Renal cortex interstitium (tissue), 11 donors: ENCODE measurements around the gene ERBB4. TPM values are rescaled to one million over a fixed set of nuclear protein-coding genes. Genes with fewer than 3 reads are reported as not detected.
"Not testable (repeated sequence)": the region's sequence is repeated elsewhere in the genome, so short reads cannot be mapped to it uniquely, and the experiment has no call there.

Experiments used
- DNase-seq, 11 donors: peaks; one replicate each; pipeline ENCODE4 v3.0.0-alpha.2; 2013; ENCODE audit warnings: low read depth in 9 of 11, low spot score in 4 of 11; ENCODE audit errors: extremely low read depth in 1 of 11
- polyA plus RNA-seq, 3 donors: library from polyadenylated mRNA; unstranded; fragments of 120-200 nt; gene quantifications; one replicate each; pipeline ENCODE4 v1.2.1, GENCODE V29; 2013; ENCODE audit not compliant: insufficient read length in 3 of 3

The ERBB4 gene
- polyA plus RNA-seq, 3 donors: 42.3 to 56.6 (median 54.7) TPM

DNA sequence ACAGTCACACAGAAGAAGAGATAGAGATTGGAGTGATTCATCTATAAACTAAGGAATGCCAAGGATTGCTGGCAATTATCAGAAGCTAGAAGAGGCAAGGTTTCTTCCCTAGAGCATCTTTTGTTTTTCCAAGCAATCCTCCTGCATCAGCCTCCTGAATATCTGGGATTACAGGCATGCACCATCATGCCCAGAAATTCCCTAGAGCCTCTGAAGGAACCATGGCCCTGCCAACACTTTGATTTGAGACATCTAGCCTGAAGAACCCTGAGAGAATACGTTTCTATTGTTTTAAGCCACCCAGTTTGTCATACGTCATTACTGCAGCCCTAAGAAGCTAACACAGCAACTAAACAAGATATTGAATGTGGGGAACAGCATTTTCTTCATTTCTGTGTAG lies 525.0 kb downstream of the ERBB4 start:
- DNase-seq: no peak

DNA sequence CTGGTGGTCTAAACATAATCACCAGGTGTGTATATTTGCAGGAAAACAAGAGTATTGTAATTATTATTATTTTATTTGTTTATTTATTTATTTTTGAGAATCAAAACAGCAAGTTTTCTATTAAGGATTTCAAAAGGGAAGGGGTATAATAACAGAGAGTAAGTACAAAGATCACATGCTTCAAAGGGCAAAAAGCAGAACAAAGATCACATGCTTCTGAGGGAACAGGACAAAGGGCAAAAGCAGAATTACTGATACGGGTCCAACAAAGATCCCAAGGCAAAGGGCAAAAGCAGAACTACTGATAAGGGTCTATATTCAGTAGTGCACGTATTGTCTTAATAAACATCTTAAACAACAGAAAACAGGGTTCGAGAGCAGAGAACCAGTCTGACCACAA lies 528.3 kb downstream of the ERBB4 start:
- DNase-seq: not testable (repeated sequence)

DNA sequence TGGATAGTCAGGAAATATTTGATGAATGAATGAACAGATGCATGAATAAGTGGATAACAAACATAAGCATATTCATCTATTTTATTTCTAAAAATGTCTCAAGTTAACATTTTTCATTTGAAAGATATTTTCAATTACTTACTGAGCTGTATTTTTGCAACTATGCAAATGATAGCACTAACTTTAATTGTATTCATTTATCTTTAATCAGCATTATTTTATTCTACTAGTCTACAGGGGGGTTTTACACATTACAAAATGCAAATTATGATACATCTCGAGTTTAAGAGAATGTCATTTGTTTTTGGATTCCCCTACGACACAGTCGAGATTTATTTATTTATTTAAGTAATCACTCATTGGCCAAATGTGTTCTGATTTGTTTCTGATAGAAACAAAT lies 530.6 kb downstream of the ERBB4 start:
- DNase-seq: no peak

DNA sequence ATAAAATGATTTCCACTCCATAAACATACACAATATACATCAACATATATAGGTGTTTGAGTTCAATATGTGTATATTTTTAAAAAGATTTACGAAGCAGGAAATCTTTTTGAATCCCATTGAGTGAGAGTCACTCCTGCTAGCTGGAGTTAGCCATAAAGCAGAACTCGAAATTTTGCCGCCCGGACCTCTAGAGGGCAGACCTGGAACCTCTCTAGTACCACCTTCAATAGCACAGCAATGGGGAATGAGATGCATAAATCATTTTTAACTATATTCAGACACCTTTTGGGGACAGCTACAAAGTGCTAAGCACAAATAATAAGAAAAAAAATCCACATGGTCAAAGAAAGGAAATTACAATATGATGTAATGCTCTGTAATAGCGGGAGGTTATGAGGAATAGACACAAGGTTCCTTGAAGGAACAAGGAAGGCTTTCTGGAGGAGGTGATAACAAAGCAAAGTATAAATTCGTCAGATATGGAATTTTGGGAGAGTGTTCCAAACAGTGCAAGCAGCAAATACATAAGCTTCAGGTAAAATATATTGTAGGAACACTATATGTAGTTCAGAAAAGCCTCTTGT lies 533.4 kb downstream of the ERBB4 start:
- DNase-seq: peak in 4 of 11 donors; percentile 2 to 9 (median 3)

DNA sequence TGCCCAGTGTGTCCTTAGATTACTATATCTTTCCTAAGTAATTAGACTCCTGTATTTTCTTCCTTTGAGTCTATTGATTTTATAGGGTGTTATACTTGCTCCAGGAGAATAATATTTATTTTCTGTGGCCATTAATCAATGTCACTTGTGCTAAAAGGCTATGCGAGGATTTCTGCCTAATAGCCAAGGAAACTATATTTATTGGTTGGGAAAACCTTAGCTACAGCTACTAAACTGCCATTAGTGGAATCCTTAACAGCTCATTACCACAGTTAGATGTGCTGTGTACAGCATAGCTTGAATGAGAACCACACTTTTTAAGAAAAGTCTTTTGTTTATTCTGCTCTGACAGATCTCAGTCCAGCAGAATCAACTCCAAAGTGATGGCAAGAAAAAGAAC lies 537.3 kb downstream of the ERBB4 start:
- no peak for DNase-seq

DNA sequence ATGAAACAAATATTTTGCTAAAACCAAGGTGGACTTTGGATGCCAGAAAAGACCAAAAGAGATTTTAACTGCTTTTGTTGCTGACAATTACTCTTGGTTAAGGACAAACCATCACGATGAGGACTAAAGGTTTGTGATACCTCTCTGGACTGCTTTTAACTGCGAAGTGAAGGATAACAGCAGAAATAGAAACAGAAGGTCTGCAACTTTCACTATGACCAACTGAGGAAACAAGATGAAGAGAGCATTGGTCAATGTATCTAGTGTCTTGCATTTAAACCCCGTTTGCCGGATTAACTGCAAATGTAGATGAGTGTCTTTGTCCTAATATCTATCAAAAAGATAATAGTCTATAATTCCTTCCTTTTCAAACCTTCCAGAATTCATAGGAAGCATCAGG lies 541.7 kb downstream of the ERBB4 start:
- no peak for DNase-seq

DNA sequence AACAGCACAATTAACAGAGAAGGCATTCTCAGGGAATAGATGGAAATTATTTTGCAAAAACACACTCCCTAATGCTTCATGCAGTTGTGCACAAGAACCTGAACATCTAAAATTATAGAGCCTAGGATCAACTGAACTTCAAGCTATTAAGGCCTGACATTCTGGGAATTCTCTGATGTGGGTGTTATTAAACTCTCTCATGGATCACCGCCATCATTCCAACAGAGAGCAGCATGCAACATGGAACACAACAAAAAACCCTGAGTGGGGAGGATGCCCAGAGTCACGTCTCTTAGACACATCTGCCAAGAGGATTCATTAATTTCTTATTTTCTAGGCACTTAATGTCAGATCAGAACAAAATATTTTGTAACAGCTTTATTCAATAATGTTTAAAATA lies 543.8 kb downstream of the ERBB4 start:
- DNase-seq: no peak

DNA sequence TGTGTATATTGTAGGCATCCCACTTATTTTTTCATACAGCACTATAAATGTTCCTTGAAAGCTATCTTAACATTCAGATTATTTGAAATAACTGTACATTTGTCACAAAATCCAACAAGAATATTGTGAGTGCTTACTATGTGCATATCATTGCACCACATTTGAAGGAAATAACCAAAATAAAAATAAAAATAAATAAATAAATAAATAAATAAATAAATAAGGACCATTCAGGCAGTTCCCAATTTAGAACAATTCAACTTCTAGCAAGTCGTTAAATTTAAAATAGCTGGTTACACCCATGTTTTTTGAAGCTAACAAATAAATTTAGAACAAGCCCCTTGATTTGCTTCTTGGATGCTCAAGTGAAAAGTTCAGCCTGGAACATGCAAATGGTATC lies 548.3 kb downstream of the ERBB4 start:
- DNase-seq: no peak

DNA sequence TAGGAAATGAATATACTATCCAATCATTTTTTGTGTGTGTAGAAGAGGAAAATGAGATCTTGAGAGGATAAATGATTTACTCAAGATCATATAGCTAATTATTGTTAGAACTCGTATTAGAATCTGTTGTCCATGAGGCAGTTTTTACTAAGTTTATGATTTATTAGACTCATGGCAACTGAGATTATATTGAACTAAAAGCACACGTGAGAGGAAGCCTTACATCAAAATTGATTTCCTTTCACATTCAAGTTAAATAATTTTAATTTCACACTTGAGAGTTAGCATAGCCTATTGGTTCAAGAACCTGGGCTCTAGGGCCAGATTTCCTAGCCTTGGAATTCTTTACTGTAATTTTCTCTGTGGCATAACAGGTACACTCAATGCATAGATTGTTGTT lies 552.3 kb downstream of the ERBB4 start:
- no peak for DNase-seq

DNA sequence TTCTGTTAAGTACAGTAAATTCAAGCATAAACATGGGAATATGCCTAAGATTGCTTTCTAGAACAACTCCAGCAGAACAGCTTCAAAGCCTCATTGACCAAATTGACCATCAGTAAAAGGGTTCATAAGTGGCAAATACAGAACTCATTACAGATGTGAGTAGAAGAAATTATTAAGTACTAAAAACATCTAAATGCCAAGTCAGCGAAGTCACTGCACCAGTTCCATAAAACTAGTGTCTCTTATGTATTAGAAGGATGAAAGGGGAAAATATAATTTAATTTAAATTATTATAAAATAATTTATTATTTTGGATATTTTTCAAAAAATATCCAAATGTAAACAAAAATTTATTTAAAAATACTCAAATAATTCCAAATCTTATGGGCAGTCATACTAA lies 553.2 kb downstream of the ERBB4 start:
- DNase-seq: no peak

DNA sequence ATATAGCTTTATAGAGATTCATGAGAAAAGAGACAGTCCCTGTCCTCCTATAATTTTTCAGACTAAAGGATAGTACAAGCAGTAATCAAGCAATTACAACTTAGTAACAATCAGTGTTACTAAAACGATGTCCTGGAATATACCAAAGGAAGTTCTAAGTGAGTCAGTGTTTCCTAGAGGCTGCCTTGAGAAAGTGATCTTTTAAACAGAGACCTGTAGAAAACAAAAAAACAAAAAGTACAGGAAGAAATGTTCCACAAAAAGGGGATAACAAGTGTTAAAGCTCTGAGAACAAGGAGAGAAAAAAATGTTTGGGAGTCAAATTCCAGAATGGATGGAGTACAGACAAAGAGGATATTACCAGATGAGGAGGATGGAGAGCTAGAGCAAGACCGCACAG lies 556.4 kb downstream of the ERBB4 start:
- DNase-seq: no peak

DNA sequence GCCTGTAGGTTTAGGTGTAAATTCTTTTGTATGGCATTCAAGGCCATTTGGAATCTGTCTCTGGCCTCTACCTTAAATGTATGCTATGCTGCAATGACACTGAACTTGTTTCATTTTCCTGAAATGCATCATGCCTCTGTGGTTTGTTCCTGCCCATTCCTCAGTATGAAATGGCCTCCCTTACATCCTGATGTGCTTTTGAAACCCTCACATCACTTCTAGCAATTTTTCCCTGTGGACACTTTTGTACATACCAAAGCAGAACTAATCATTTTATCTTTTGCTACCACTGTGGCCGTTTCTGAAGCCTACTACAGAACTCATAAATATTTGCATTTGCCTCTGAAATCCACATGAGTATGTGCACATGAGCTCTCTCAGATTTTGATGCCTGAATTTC lies 557.2 kb downstream of the ERBB4 start:
- no peak for DNase-seq

DNA sequence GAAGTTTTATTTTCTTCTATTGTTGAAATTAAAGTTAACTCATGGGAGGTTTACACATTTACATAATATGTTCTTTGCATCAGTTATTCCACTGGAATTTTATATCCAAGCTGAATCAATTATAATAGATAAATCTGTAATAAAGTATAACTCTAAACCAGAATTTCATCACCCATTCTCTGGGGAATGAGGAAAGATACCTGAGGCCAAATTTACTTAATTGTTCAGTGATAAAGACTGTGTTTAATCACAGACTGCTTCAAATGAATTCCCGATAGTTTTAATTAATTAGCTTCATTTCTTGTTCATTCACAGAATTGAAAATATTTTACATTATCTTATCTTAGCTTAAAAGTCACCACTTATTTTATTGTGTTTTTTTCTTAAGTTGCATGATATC lies 562.5 kb downstream of the ERBB4 start:
- DNase-seq: no peak

DNA sequence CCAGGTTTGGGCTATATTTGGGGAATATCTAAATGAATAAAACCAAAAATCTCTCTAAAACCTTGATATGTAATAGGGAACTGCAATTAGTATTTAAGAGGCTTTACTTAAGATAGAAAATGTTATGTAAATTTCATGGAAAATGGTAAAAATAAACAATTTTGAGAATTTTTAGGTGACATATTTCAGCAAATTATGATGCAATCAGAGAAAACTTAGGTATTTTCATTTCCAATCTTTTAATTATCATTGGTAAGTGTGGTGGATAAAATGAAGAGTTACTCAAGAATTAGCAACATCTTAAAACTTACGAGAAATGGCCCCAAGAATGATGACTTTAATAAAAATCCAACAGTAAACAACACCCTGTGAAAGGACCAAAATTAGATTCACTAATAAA lies 571.4 kb downstream of the ERBB4 start:
- no peak for DNase-seq

DNA sequence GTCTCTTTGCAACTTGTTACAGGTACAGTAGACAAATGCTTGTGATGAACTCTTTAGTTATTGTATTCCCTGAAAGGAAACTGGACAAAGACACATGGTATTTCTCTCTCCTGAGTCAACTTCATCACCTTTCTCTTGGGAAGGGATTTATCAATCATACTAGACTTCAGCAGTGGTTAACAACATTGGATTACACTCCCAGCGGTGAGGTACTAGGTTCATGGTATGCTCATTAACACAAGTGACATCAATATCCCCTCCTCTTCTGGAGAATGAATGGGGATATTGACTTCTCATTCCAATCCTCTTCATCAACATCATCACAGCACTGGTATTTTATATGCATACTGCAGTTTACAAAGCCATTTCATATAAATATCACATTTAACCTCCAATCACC lies 574.6 kb downstream of the ERBB4 start:
- DNase-seq: no peak

DNA sequence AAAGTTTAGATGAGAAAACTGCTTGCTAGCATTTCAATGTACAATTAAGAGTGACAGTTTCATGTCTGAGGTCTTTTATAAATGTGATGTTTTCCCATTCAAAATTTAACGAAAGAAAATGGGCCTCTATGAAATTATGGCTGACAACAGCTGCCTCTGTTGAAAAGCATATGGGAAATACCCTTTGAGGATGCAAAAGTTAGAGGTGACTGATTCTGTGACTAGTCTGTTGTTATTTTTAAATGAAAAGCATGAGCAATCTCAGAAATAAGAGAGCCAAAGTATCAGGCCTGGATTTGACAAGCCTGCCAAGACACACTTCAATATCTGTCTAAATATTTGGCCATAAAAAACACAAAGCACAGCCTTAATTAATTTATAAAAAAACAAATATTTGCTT lies 580.8 kb downstream of the ERBB4 start:
- DNase-seq: no peak

DNA sequence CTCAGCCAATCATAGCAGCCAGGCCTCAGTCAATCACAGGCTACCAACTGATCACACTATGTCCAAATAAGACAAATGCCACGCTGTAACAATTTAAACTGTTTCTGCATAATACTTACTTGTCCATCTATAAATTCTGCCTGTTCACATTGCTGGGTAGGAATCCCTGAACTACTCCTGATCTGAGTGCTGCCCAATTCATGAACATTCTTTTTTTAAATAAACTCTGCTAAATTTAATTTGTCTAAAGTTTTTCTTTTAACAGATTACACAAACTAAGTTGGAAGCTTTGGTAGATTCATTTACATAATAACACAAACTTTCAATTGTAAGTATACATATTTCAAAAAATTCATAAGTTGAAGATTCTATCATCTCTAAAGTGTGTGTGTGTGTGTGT lies 583.0 kb downstream of the ERBB4 start:
- DNase-seq: no peak

DNA sequence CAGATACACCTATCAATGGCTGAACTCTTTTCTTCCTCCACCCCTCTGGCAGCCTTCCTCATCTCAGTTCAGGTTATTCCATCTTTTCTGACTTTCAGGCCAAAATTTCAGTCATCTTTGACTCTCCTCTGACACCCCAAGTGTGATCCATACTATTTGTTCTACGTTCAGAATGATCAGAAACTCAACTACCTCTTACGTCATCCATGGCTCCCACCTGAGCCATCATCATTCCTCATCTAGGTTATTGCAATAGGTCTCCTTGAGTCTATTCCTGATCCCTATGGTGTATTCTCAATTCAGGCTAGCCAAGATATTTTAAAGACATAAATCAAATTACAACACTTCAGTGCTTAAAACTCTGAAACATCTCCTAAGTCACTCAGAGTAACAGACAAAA lies 589.7 kb downstream of the ERBB4 start:
- no peak for DNase-seq

DNA sequence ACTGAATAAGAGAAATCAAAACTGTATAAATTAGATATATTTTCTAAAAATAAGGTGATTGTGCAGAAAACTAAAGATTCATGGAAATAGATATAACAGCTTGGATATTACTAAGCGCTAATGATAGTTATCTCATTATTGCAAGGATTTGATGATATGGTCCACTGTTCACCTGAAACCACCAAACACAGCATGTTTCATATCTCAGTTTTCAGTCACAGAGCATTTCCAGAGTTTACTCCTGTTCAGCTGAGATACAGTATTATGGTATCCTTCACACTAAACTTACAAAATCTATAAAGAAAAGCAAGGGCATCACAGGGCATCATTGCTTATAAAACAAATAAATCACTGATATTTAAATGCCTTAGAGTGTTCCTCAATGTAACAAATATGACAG lies 591.6 kb downstream of the ERBB4 start:
- DNase-seq: no peak

DNA sequence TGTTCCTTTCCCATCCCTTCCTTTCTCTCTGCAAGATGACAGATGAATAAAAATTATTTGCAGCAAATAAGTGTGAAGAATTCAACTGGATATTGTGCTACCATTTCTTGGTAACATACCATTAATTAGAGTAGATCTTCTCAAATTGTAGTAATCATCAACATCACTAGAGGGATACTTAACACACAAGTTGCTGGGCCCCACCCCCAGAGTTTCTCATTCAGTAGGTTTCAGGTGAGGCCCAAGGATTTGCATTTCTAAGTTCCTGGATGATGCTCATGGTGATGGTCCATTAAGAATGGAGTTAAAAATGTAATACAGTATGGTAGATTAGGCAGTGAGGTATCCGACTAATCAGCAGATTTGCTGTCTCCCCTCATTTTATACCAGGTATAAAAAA lies 594.0 kb downstream of the ERBB4 start:
- no peak for DNase-seq

DNA sequence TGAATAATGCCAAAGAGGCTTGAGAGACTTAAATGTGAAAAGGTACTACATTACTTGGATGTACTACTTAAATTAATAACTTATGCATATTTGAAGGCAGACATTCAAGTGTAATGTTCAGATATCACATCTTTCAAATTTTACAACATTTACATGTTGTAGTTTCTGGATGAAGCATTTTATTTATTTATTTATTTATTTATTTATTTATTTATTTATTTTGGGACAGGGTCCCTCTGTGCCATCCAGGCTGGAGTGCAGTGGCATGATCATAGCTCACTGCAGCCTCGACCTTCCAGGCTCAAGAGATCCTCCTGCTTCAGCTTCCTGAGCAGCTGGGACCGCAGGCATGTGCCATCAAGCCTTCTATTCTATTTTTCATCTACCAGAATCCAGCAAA lies 596.4 kb downstream of the ERBB4 start:
- DNase-seq: no peak

DNA sequence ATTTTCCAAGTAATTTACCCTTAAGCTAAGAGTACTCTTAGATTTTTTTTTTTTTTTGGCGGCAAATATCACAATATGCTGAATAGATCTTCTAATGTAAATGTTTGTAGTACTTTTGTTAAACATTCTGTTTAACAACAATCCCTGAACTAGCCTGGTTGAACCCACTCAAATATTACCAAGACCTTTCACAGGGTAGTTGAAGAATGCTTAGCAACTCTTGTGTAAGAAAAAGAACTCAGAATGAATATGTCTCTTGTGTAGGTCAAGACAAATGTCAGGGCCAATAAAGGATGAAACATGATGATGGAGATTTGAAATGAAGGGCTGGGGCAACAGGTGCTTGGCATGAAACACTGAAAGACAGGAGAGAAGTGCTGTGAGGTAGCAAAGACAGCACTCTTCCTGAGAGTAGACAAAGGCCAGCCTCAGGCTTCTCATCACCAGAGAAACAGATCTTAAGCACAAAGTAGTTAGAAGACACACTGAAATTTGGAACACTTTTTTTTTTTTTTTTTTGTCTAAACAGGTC lies 597.3 kb downstream of the ERBB4 start:
- DNase-seq: no peak
